ENCODE results near the gene GRIK1. TPM values are rescaled to one million over a fixed set of nuclear protein-coding genes. Genes with fewer than 3 reads are reported as not detected.
"Not testable (repeated sequence)": the region's sequence is repeated elsewhere in the genome, so short reads cannot be mapped to it uniquely, and the experiment has no call there.

Gene GRIK1
- total RNA-seq, 1 donor from 2014 or later = 5.1 TPM

GRCh38 chr21:29613877-29614276 lies 325.9 kb downstream of the GRIK1 start:
- no peak for DNase-seq (ENCODE audit: low spot score)

DNA sequence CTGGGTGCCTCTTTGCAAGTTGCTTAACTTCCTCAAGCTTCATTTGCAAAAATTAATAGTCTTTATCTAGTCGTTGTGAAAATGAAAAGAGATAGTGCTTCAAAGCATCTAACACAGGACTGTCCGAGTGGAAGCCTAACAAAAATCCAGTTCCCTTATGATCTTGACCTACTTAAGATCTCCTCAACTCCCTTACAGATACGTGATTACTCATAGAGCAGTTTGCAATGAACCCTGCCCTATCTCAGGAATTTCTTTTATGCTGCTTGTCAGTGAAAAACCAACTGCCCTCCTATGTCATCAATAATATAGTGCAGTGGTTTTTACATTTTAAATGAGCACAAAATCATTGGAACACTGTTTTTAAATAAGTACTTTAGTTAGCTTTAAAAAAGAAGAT lies 326.8 kb downstream of the GRIK1 start:
- DNase-seq (ENCODE audit: low spot score) = peak; percentile 44

- no peak for DNase-seq (ENCODE audit: low spot score)
Measured at GRCh38 chr21:29610779-29611360, 328.9 kb downstream of the GRIK1 start.

DNA sequence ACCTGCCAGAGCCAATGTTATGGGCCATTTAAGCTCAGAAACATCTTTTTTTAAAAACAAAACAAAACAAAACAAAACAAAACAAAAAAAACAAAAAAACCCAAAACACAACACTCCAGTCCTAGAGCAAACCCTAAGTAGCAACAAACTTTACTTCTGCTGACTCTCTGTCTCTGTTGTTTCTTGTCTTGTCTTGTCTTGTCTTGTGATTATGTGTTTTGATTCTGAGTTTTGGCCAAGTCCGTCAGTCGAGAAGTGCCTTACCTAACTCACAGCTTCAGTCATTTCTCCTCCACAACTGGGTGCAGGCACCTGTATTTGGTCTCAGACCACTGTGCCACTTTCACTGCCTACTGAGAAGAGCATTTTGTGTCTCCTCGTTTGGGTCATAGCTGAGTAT lies 333.2 kb downstream of the GRIK1 start:
- DNase-seq (ENCODE audit: low spot score) = no peak

DNA sequence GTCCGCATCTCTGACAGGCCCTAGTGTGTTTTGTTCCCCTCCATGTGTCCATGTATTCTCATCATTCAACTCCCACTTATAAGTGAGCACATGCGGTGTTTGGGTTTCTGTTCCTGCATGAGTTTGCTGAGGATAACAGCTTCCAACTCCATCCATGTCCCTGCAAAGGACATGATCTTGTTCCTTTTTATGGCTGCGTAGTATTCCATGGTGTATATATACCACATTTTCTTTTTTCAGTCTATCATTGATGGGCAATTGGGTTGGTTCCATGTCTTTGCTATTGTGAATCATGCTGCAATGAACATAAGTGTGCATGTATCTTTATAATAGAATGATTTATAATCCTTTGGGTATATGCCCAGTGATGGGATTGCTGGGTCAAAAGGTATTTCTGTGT lies 334.6 kb downstream of the GRIK1 start:
- DNase-seq (ENCODE audit: low spot score) = not testable (repeated sequence)

DNA sequence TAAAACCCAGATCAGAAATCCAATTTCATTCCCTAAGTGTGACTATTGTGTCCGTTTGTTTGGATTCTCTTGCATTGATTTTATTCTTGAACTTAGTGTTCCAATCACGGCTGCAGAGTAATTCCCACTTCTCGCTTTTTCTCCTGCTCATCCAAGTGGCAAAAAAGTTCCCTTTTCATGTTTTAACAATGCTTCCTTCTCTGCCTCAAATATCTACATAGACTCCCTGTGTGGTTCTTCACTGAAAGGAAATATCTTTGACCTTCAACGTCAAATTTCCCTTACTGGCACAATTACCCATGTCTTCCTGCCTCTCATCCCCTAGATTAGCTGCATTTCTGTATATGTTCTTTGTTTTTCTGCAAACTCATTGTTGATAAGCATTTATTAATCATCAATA lies 335.7 kb downstream of the GRIK1 start:
- no peak for DNase-seq (ENCODE audit: low spot score)

DNA sequence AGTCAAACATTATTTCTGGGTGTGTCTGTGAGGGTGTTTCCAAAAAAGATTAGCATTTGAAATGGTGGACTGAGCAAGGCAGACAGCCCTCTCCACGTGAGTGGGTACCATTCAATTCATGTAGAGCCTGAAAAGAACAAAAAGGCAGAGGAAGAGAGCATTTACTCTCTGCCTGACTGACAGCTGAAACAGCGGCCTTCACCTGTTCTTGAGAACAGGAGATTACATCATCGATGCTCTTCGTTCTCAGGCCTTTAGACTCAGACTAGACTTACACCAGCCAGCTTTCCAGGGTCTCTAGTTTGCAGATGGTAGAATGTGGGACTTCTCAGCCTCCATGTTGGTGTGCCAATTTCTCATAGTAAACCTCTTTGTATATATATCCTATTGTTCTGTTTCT lies 338.7 kb downstream of the GRIK1 start:
- no peak for DNase-seq (ENCODE audit: low spot score)

GRCh38 chr21:29586696-29587095 lies 353.1 kb downstream of the GRIK1 start:
- peak; percentile 36 for DNase-seq (ENCODE audit: low spot score)

DNA sequence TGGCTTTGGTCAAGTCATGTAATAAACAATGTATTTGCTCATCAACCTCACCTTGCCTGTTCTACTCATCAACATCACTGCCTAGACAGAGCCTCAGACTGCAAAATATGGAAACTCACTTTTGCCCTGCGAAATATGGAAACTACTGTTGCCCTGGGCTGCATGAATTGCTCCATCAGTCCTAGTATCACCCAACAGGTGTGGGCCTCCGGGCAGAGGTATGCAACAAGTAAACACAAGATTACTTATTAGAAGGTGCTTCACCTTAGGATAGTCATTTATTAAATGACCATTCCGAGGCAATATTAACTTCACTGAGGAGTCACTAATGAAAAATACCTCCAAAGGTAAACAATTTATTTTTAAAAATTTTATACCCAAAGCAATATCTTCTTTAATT lies 354.3 kb downstream of the GRIK1 start:
- DNase-seq (ENCODE audit: low spot score) = no peak

DNA sequence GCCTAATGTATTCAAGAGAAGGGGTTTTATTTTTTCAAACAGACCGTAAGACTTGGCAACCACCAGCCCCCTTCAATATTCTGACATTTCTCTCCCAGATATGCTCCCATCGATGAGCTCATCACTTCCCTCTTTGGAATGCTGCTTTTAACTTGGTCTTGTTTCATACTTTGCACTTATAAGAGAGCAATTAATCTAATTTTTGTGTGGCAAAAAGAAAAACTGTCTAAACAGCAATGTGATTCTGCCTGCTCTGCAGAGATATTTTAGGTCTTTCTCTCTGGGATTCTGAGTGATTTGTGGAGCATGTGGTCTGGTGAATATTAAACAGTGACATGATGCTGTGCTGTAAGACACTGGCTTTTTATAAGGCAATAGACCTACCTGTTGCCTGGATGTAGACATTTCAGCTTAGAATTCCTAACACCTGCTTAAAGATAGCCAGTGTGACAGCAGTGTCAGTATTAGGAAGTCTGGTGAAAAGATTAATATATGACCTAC lies 356.3 kb downstream of the GRIK1 start:
- DNase-seq (ENCODE audit: low spot score) = peak; percentile 66

DNA sequence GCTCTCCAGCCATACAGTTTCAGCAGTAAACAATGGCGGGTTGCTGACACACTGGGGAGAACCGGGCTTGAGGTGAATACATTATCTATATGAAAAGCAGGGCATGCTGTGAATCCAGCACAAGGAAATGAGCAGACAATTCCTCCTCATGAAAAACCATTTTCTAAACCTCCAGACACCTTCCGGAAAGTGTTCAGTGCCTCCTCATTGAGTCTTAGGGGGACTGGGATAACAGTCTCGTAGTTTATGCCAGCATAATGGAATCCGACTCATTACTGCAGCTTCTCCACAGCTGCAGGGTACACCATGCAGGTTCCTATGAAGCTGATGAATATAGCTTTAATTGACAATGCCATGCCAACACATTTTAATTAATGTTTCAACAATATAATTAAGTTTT lies 356.9 kb downstream of the GRIK1 start:
- DNase-seq (ENCODE audit: low spot score) = no peak

GRCh38 chr21:29581393-29581792 lies 358.4 kb downstream of the GRIK1 start:
- DNase-seq (ENCODE audit: low spot score) = no peak

GRCh38 chr21:29580732-29581285 lies 359.0 kb downstream of the GRIK1 start:
- no peak for DNase-seq (ENCODE audit: low spot score)

- DNase-seq (ENCODE audit: low spot score) = no peak
Measured at GRCh38 chr21:29578306-29578705, 361.5 kb downstream of the GRIK1 start.

DNA sequence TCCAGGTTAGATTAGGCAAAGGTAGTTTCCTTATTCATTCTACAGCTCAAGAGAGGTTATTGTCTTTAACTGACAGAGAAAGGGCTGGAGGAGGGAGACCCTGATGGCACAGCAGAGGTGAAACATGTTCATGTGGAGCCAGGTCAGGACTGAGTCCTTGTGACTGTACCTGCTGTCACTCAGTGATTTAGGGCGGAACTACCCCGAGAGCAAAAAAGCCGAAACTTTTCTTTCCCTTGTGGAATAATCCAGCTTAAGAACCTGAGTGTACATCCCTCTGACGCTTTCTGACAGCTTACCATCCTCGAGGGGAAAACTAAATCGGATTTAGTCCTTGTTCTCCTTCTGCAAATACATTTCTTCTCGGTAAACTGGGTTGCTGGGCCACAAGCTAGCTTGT lies 367.8 kb downstream of the GRIK1 start:
- DNase-seq (ENCODE audit: low spot score) = no peak

DNA sequence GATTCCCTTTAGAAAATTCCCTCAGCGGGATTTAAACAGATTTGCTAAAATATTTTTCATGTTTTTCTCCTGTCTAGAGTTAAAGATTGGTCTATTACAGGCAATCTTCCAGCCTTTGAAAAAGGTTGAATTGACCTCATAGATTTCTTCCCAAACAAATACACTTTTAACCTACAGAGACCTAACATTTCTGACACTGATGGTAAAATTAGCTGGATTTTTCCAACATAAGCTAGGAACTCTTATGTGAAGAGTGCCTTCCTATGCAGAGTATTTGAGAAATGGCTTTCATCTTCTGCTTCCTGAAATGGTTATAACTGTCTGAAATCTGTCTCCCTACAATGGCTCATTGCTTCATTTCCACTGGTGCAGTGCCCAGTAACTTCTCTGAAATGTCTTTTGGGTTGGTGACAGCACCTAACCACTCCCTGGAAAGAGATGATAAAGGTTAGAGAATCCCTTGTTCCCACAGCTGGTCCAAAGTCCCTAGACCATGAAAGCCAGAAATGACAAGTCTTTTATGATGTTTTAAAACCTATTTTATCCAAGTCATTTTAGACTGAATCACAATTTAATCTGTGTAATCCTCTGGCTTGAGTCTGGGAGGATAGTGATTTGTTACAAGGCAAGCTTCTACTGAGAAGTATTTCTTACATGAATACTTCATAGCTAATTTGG lies 371.6 kb downstream of the GRIK1 start:
- DNase-seq (ENCODE audit: low spot score) = peak; percentile 92

- DNase-seq (ENCODE audit: low spot score) = peak; percentile 5
Measured at GRCh38 chr21:29557931-29558725, 381.7 kb downstream of the GRIK1 start.

GRCh38 chr21:29557200-29557599 lies 382.6 kb downstream of the GRIK1 start:
- peak; percentile 29 for DNase-seq (ENCODE audit: low spot score)

- no peak for DNase-seq (ENCODE audit: low spot score)
Measured at GRCh38 chr21:29555601-29556000, 384.2 kb downstream of the GRIK1 start.

GRCh38 chr21:29550205-29550604 lies 389.6 kb downstream of the GRIK1 start:
- no peak for DNase-seq (ENCODE audit: low spot score)

DNA sequence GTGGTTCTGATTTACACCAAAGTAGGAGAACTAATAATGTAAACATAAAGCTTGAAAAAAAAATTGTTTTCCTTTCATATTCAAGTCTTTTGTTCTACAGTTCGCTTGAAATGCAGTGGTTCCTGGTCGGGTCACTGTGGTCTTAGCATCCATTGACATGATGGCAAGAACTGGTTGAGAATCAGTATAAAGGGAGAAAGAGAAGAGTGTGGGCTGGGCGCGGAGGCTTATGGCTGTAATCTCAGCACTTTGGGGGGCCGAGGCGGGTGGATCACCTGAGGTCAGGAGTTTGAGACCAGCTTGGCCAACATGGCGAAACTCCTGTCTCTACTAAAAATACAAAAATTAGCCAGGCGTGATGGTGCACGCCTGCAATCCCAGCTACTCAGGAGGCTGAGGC lies 390.2 kb downstream of the GRIK1 start:
- DNase-seq (ENCODE audit: low spot score) = no peak

GRCh38 chr21:29547998-29548397 lies 391.8 kb downstream of the GRIK1 start:
- DNase-seq (ENCODE audit: low spot score) = no peak
